AG04449 (cell line): ENCODE measurements around the gene GYPA.
"Not testable (repeated sequence)": the region's sequence is repeated elsewhere in the genome, so short reads cannot be mapped to it uniquely, and the experiment has no call there.

ENCODE experiments used
- CTCF ChIA-PET: fragments of 350-600 bp; formaldehyde crosslinking; extraction: SDS; loops from one replicate; lab custom pipeline; 2021; ENCODE audit warnings: antibody characterized with exemption; lab: Yijun Ruan, JAX
- POLR2A ChIA-PET: fragments of 400-600, 350-600 bp; formaldehyde crosslinking; extraction: SDS; loops from one replicate; lab custom pipeline; 2020; ENCODE audit warnings: antibody characterized with exemption, inconsistent platforms; lab: Yijun Ruan, JAX
- DNase-seq: peaks from one replicate; pipeline ENCODE4 v3.0.0-alpha.2; 2010; ENCODE audit warnings: low read depth, low spot score
- H3K4me3 ChIP-seq: 2 replicates; pipeline ENCODE4 v1.5.1; 2011; ENCODE audit warnings: low read depth, mild to moderate bottlenecking, control low read depth, low read length
- TF ChIP-seq, protein P1 (sequence below): IDR thresholded peaks from one replicate; pipeline ENCODE4 v1.5.1; 2011; ENCODE audit warnings: mild to moderate bottlenecking, moderate library complexity, low read length, control low read depth, inconsistent platforms; ENCODE audit not compliant: insufficient read depth; ENCODE audit errors: missing control alignments

Gene GYPA

DNA sequence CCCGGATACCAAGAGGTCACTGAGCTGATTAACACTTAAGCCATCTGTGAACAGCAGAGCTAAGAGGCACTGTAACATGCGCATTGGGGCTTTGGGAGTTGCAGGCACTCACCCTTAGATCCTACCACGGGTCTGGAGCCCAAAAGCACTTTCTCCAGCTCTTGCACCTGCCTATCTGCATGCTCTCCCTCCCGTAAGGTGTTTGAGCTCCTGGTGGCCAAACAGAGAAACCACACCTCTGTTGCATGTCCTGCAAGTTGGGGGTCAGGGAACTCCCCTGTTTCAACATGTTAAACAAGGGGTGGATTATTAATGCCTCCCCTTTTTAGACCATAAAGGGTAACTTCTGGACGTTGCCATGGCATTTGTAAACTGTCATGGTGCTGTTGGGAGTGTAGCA, 49.8 kb downstream of the GYPA start:
- POLR2A ChIA-PET: no interaction called here
- CTCF ChIA-PET: no interaction called here
- H3K4me3 ChIP-seq: no peak overlapping the region
- TF ChIP-seq, protein P1, sequence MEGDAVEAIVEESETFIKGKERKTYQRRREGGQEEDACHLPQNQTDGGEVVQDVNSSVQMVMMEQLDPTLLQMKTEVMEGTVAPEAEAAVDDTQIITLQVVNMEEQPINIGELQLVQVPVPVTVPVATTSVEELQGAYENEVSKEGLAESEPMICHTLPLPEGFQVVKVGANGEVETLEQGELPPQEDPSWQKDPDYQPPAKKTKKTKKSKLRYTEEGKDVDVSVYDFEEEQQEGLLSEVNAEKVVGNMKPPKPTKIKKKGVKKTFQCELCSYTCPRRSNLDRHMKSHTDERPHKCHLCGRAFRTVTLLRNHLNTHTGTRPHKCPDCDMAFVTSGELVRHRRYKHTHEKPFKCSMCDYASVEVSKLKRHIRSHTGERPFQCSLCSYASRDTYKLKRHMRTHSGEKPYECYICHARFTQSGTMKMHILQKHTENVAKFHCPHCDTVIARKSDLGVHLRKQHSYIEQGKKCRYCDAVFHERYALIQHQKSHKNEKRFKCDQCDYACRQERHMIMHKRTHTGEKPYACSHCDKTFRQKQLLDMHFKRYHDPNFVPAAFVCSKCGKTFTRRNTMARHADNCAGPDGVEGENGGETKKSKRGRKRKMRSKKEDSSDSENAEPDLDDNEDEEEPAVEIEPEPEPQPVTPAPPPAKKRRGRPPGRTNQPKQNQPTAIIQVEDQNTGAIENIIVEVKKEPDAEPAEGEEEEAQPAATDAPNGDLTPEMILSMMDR: no peak
- no peak for DNase-seq

DNA sequence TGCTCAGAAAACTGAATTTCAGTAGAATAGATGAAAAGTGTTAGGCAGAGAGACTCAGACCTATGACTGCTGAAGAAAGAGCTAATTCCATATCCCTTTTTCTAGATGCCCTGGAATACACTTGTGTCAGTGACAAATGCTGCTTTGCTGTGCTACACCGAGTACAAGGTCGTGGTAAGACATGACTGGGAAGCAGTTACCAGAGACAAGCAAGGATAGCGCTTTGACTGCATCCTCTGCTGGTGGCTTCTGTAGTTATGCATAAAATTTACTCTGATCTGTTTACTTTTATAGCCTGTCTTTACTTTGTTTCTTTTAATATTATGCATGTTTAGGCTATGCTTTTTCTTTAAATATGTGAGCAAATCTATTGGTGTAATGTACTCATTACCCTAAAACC, 58.5 kb downstream of the GYPA start:
- CTCF ChIA-PET, POLR2A ChIA-PET, H3K4me3 ChIP-seq, DNase-seq: not testable (repeated sequence)

DNA sequence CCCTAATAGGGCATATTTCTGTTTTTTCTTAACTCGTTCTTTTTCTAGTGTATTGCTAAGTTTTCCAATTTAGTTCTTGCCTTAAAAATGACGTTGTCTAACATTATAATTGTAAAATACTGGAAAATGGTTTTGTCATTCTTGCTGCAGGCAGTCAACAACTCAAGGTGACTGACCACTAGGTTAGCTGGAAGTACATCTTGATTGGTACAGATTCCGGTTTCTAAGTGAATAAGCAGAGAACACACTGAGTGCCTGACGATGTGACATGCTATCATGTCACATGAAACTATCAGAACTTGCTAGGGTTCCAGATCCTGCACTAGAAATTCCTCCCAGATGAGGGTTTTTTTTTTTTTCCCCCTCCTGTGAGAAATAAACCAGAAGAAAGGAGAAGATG, 60.4 kb downstream of the GYPA start:
- POLR2A ChIA-PET: not testable (repeated sequence)

DNA sequence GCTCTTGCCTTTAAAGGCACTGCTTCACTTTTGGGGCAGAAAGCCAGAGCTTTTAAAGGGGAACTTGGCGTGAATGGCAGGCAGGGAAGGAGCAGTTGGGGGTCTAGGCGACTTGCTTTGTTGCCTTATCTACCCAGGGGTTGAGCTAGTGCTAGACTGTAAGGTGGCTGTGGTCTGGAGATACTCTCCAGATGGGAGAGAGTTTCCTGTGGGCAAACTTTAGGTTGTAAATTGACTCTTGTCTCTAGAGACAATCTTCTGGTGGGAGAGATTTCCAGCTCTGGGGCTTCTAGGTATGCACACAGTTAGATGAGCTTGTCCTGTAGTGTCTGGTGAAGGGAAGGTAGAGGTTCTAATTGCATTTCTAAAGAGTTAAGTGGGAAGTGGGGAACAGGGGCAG, 61.8 kb downstream of the GYPA start:
- DNase-seq, H3K4me3 ChIP-seq, CTCF ChIA-PET, POLR2A ChIA-PET: not testable (repeated sequence)

More for the DNA sequence above, 60.4 kb downstream of the GYPA start:
- DNase-seq, H3K4me3 ChIP-seq, CTCF ChIA-PET: not testable (repeated sequence)

DNA sequence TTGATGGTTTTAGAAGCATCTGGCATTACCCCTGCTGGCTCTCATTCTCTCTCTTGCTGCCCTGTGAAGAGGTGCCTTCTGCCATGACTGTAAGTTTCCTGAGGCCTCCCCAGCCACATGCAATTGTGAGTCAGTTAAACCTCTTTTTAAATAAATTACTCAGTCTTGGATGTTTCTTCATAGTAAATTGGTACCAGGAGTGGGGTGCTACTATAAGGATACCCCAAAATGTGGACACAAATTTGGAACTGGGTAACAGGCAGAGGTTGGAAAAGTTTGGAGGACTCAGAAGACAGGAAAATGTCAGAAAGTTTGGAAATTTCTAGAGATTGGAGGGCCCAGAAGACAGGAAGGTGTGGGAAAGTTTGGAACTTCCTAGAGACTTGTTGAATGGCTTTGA, 79.0 kb downstream of the GYPA start:
- POLR2A ChIA-PET, CTCF ChIA-PET, DNase-seq, H3K4me3 ChIP-seq: not testable (repeated sequence)

DNA sequence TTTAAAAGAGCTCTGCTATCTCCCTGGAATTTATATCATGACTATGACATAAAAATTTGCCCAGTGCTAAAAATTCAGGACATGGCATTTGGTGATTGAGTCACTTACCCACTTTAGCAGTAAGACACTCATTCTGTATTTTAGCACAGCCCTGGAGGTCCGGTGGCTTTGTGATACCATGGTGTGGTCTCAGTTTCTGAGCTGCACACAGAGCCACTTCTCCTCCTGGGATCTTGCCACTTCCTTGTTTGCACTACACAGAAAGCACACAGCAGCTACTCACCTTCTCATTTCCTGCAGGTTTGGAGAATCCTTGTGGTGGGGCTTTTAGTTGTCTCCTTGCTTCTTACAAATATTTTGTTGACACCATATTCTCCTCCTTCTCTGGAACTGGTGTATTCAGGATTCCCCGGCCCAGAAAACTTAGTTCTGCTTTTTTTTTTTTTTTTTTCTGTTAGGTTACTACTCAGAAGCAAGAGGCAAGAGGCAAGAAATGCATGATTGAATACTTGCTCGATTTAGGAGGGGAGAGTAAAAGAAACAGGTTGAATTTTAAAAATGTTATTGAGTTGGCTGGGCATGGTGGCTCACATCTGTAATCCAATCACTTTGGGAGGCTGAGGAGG, 80.2 kb downstream of the GYPA start:
- H3K4me3 ChIP-seq, CTCF ChIA-PET, DNase-seq, POLR2A ChIA-PET: not testable (repeated sequence)
